ENCODE results near the gene ABAT.

Gene ABAT

DNA sequence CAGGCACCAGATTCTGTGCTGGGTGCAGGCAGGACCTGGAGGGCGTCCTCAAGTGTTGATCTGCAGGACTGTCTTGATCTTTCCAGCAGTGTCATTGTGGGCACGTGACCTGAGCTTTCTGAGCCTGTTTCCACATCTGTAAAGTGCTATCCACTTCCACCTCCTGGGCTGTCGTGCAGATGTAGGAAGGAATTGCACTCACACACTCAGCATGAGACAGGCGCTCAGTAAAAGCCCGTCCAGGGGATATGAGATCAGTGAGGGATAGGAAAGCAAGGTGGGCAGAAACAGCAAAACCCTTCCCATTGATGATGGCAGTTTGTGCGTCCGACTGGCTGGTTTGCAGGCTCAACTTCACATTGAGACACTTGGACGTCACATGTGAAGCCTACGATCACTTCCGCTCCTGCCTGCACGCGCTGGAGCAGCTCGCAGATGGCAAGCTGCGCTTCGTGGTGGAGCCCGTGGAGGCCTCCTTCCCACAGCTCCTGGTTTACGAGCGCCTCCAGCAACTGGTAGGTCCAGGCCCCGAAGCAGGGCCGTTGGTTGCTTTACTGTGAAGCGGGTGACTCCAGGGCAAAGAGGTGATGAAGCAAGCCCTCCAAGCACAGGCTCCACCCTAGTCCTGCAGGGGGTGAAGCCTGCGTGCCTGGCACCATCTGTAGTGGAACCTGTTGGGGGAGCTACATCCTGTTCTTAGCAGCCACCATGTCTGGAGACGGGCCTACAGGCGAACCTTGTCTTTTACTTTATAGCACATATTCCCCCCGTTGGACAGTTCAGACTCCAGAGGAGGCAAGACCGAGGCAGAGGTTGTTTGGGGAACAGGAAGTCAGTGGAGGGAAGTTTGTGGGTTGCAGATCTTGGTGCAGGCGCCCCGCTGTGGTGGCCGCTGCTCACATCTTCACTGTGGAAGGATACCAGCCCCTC lies 29.9 kb upstream of the ABAT start:
- TF ChIP-seq, protein P1, sequence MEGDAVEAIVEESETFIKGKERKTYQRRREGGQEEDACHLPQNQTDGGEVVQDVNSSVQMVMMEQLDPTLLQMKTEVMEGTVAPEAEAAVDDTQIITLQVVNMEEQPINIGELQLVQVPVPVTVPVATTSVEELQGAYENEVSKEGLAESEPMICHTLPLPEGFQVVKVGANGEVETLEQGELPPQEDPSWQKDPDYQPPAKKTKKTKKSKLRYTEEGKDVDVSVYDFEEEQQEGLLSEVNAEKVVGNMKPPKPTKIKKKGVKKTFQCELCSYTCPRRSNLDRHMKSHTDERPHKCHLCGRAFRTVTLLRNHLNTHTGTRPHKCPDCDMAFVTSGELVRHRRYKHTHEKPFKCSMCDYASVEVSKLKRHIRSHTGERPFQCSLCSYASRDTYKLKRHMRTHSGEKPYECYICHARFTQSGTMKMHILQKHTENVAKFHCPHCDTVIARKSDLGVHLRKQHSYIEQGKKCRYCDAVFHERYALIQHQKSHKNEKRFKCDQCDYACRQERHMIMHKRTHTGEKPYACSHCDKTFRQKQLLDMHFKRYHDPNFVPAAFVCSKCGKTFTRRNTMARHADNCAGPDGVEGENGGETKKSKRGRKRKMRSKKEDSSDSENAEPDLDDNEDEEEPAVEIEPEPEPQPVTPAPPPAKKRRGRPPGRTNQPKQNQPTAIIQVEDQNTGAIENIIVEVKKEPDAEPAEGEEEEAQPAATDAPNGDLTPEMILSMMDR (IDR thresholded peaks at IDR 0.05; ENCODE audit: borderline replicate concordance, insufficient read depth, low read depth, low read length) = no peak
- no peak overlapping the region for H3K4me3 ChIP-seq (ENCODE audit: low read depth, low read length)

DNA sequence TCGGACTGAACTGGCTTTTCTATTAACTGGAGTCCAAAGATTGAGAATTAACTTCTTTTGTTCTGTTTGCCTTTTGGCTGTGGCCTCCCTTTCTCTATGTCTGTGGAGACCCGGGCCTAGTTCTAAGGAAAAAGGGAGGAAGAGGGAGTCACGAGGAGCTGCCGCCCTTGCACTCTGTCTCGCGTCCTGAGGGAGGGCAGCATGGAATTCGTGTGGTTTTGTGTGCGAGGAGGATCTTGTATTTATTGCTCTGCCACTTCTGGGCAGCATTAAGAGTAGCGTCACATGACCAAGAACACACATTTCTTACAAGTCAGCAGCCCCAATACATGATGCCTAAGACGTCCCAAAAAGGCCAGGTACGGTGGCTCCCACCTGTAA lies 29.3 kb upstream of the ABAT start:
- H3K4me3 ChIP-seq (ENCODE audit: low read depth, low read length) = no peak overlapping the region
- TF ChIP-seq, protein P1 (IDR thresholded peaks at IDR 0.05; ENCODE audit: borderline replicate concordance, insufficient read depth, low read depth, low read length) = no peak

- TF ChIP-seq, protein P1 (IDR thresholded peaks at IDR 0.05; ENCODE audit: borderline replicate concordance, insufficient read depth, low read depth, low read length) = no peak
These were observed 28.6 kb upstream of the ABAT start for GRCh38 chr16:8645831-8646230.

GRCh38 chr16:8646326-8647053 lies 27.9 kb upstream of the ABAT start:
- no peak overlapping the region for H3K4me3 ChIP-seq (ENCODE audit: low read depth, low read length)
- TF ChIP-seq, protein P1 (IDR thresholded peaks at IDR 0.05; ENCODE audit: borderline replicate concordance, insufficient read depth, low read depth, low read length) = no peak

More at GRCh38 chr16:8645831-8646230, 28.6 kb upstream of the ABAT start:
- no peak overlapping the region for H3K4me3 ChIP-seq (ENCODE audit: low read depth, low read length)

- no peak overlapping the region for H3K4me3 ChIP-seq (ENCODE audit: low read depth, low read length)
- TF ChIP-seq, protein P1 (IDR thresholded peaks at IDR 0.05; ENCODE audit: borderline replicate concordance, insufficient read depth, low read depth, low read length) = no peak
These were observed 26.6 kb upstream of the ABAT start for GRCh38 chr16:8647721-8648318.

GRCh38 chr16:8648877-8649276 lies 25.5 kb upstream of the ABAT start:
- no peak overlapping the region for H3K4me3 ChIP-seq (ENCODE audit: low read depth, low read length)
- TF ChIP-seq, protein P1 (IDR thresholded peaks at IDR 0.05; ENCODE audit: borderline replicate concordance, insufficient read depth, low read depth, low read length) = no peak

All from GM12875 (cell line).